ENCODE data around the gene SPN.

SPN gene

DNA sequence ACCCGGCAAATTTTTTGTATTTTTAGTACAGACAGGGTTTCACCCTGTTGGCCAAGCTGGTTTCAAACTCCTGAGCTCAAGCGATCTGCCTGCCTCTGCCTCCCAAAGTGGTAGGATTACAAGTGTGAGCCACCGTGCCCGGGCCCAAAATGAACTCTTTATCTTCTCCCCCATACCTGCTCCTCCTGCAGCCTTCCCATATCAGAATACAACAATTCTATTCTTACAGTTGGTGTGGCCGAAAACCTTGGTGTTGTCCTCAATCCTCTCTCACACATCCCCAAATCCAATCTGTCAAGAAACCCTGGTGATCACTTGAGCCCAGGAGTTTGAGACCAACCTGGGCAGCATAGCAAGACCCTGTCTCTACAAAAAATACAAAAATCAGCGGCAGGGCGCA lies 19.5 kb upstream of the SPN start:
- H3K9me3 ChIP-seq (replicated peaks; ENCODE audit: insufficient read depth, low read length) = no peaks in the 10 kb centered on the region
- no peak overlapping the region for H3K4me3 ChIP-seq (ENCODE audit: low read length)
- no peaks in the 10 kb centered on the region for H3K79me2 ChIP-seq (ENCODE audit: low read length)
- no peaks in the 10 kb centered on the region for H3F3A ChIP-seq (ENCODE audit: insufficient read depth, low read length)
- no peak for DNase-seq
- H3K27ac ChIP-seq (ENCODE audit: low read length) = no peak overlapping the region
- H3K4me2 ChIP-seq (ENCODE audit: low read depth, low read length) = no peak overlapping the region
- H3K9me2 ChIP-seq (replicated peaks; ENCODE audit: insufficient read depth, low read length) = no peaks in the 10 kb centered on the region
- H4K20me1 ChIP-seq (ENCODE audit: insufficient read depth, low read length) = no peaks in the 10 kb centered on the region
- H3K9ac ChIP-seq (ENCODE audit: low read length) = no peak overlapping the region
- no peaks in the 10 kb centered on the region for H3K36me3 ChIP-seq (replicated peaks; ENCODE audit: insufficient read depth, low read length)
- H3K4me1 ChIP-seq (ENCODE audit: low read length) = no peaks in the 10 kb centered on the region
- no peak overlapping the region for H2AFZ ChIP-seq (ENCODE audit: low read length)
- H3K27me3 ChIP-seq (replicated peaks; ENCODE audit: insufficient read depth, low read length) = no peaks in the 10 kb centered on the region
- TF ChIP-seq EZH2 (optimal IDR thresholded peaks at IDR 0.05; ENCODE audit: low read depth, low read length) (no peak), EZH2phosphoT487 (IDR thresholded peaks at IDR 0.05; ENCODE audit: low read length) (no peak), CTCF (IDR thresholded peaks at IDR 0.05; ENCODE audit: low read length) (no peak)

DNA sequence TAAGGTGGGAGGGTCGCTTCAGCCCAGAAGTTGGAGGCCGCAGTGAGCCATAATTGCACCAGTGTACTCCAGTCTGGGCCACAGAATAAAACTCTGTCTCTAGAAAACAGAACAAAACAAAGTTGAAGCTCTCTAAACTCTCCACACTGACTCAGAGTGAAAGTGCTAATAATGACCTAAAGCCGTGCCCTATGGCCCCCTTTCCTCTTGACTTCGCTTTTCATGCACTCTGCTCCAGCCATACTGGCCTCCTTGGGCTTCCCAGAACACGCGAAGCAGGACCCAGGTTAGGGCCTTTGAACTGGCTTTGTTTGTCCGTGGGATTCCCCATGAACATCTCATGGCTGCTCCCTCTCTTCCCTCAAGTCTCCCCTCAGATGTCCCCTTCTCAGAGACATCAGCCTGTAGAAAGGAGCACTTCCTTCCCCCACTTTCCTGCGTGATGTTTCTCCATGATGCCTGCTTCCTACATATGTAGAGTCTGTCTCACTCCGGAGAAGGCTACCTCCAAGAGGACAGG lies 18.6 kb upstream of the SPN start:
- H3K9me3 ChIP-seq (replicated peaks; ENCODE audit: insufficient read depth, low read length) = no peaks in the 10 kb centered on the region
- TF ChIP-seq CTCF (IDR thresholded peaks at IDR 0.05; ENCODE audit: low read length) = no peak
- TF ChIP-seq EZH2phosphoT487 (IDR thresholded peaks at IDR 0.05; ENCODE audit: low read length) = no peak
- TF ChIP-seq EZH2 (optimal IDR thresholded peaks at IDR 0.05; ENCODE audit: low read depth, low read length) = no peak
- no peak for DNase-seq
- no peaks in the 10 kb centered on the region for H3K4me1 ChIP-seq (ENCODE audit: low read length)
- H3F3A ChIP-seq (ENCODE audit: insufficient read depth, low read length) = no peaks in the 10 kb centered on the region
- no peaks in the 10 kb centered on the region for H4K20me1 ChIP-seq (ENCODE audit: insufficient read depth, low read length)
- H3K79me2 ChIP-seq (ENCODE audit: low read length) = no peaks in the 10 kb centered on the region
- H2AFZ ChIP-seq (ENCODE audit: low read length) = no peak overlapping the region
- H3K27ac ChIP-seq (ENCODE audit: low read length) = no peak overlapping the region
- H3K27me3 ChIP-seq (replicated peaks; ENCODE audit: insufficient read depth, low read length) = no peaks in the 10 kb centered on the region
- H3K4me3 ChIP-seq (ENCODE audit: low read length) = no peak overlapping the region
- H3K9ac ChIP-seq (ENCODE audit: low read length) = no peak overlapping the region
- H3K4me2 ChIP-seq (ENCODE audit: low read depth, low read length) = no peak overlapping the region
- no peaks in the 10 kb centered on the region for H3K9me2 ChIP-seq (replicated peaks; ENCODE audit: insufficient read depth, low read length)
- no peaks in the 10 kb centered on the region for H3K36me3 ChIP-seq (replicated peaks; ENCODE audit: insufficient read depth, low read length)

GRCh38 chr16:29644973-29645693 lies 17.9 kb upstream of the SPN start:
- H3K36me3 ChIP-seq (replicated peaks; ENCODE audit: insufficient read depth, low read length) = no peaks in the 10 kb centered on the region
- no peaks in the 10 kb centered on the region for H3K79me2 ChIP-seq (ENCODE audit: low read length)
- no peak overlapping the region for H3K9ac ChIP-seq (ENCODE audit: low read length)
- no peak overlapping the region for H3K4me2 ChIP-seq (ENCODE audit: low read depth, low read length)
- no peak overlapping the region for H3K27ac ChIP-seq (ENCODE audit: low read length)
- no peaks in the 10 kb centered on the region for H3F3A ChIP-seq (ENCODE audit: insufficient read depth, low read length)
- no peak for TF ChIP-seq EZH2phosphoT487 (IDR thresholded peaks at IDR 0.05; ENCODE audit: low read length)
- no peak for TF ChIP-seq EZH2 (optimal IDR thresholded peaks at IDR 0.05; ENCODE audit: low read depth, low read length)
- no peak for TF ChIP-seq CTCF (IDR thresholded peaks at IDR 0.05; ENCODE audit: low read length)
- no peaks in the 10 kb centered on the region for H4K20me1 ChIP-seq (ENCODE audit: insufficient read depth, low read length)
- no peaks in the 10 kb centered on the region for H3K9me2 ChIP-seq (replicated peaks; ENCODE audit: insufficient read depth, low read length)
- H2AFZ ChIP-seq (ENCODE audit: low read length) = no peak overlapping the region
- H3K27me3 ChIP-seq (replicated peaks; ENCODE audit: insufficient read depth, low read length) = no peaks in the 10 kb centered on the region
- no peak overlapping the region for H3K4me3 ChIP-seq (ENCODE audit: low read length)
- no peak for DNase-seq
- no peaks in the 10 kb centered on the region for H3K9me3 ChIP-seq (replicated peaks; ENCODE audit: insufficient read depth, low read length)
- H3K4me1 ChIP-seq (ENCODE audit: low read length) = no peaks in the 10 kb centered on the region
